HCT116 (cell line): ENCODE data around the gene PRM2. TPM values are rescaled to one million over a fixed set of nuclear protein-coding genes. Genes with fewer than 3 reads are reported as not detected.

Experiments
- ATAC-seq: fragments of 200-7000 bp; cut with Tn5 transposase; 2 replicates; pipeline ENCODE4 v1.9.1; 2020; ENCODE audit warnings: mild to moderate bottlenecking, moderate library complexity
- BruUV-seq: library from RNA; stranded (reverse); fragments of 400-500 nt; replicated peaks from 2 replicates; lab custom pipeline; 2021; lab: Mats Ljungman, UMichigan
- CTCF ChIA-PET: fragments of 300-600 bp; sonication (Branson Sonifier 250); formaldehyde crosslinking; loops from one replicate; lab custom pipeline; 2021; ENCODE audit warnings: antibody characterized with exemption; lab: Charles Lee
- POLR2A ChIA-PET: fragments of 300-600, 350-600 bp; sonication (Branson Sonifier 250); formaldehyde crosslinking; loops from one replicate; lab custom pipeline; 2021; ENCODE audit warnings: antibody characterized with exemption; lab: Charles Lee
- RAD21 ChIA-PET, 2 experiments: fragments of 300-600 bp; sonication (Branson Sonifier 250); formaldehyde crosslinking; loops; one replicate each; lab custom pipeline; 2023; ENCODE audit warnings: low total read pairs in 2 of 2; ENCODE audit not compliant: uncharacterized antibody in 2 of 2, unreplicated experiment in 2 of 2, low non-redundant PET in 1 of 2; lab: Charles Lee
- DNase-seq: peaks from one replicate; pipeline ENCODE4 v3.0.0-alpha.2; 2010; ENCODE audit warnings: low read depth, low spot score
- H2AFZ ChIP-seq: fragments of 200-600 bp; shearing (Covaris generic), sonication (generic); 2 replicates; pipeline ENCODE4 v1.6.1; 2017; ENCODE audit warnings: low read depth, mixed run types, mixed read lengths, antibody characterized with exemption, low read length; ENCODE audit not compliant: poor library complexity, severe bottlenecking
- H3K27ac ChIP-seq: 2 replicates; pipeline ENCODE4 v1.5.1; 2012; ENCODE audit warnings: low read depth, low read length
- H3K27me3 ChIP-seq: fragments of 200-600 bp; sonication (generic); 2 replicates; pipeline ENCODE4 v1.6.1; 2016; ENCODE audit warnings: mixed run types, low read length, mixed read lengths; ENCODE audit not compliant: insufficient read depth
- H3K36me3 ChIP-seq, 2 experiments: fragments of 200-500 bp in 1 of 2; fragments of 200-600 bp in 1 of 2; sonication (Bioruptor generic) in 1 of 2; sonication (generic) in 1 of 2; 2 replicates each; pipeline versions ENCODE4 v1.5.1 to v1.6.1; 2014 to 2016; ENCODE audit warnings: low read length in 2 of 2, inconsistent platforms in 1 of 2, mixed read lengths in 1 of 2, mixed run types in 1 of 2; ENCODE audit not compliant: insufficient read depth in 2 of 2, control insufficient read depth in 1 of 2
- H3K4me1 ChIP-seq, 2 experiments: fragments of 200-600 bp in 1 of 2; sonication (generic) in 1 of 2; 2 replicates each; pipeline versions ENCODE4 v1.5.1 to v1.6.1; 2012 to 2017; ENCODE audit warnings: low read length in 2 of 2, inconsistent platforms in 1 of 2, mild to moderate bottlenecking in 1 of 2, mixed read lengths in 1 of 2, mixed run types in 1 of 2, moderate library complexity in 1 of 2; ENCODE audit not compliant: insufficient read depth in 2 of 2, control insufficient read depth in 1 of 2
- H3K4me2 ChIP-seq: fragments of 200-600 bp; sonication (generic); 2 replicates; pipeline ENCODE4 v1.6.1; 2017; ENCODE audit warnings: mixed run types, low read length, mixed read lengths
- H3K4me3 ChIP-seq, 2 experiments: fragments of 200-600 bp in 1 of 2; sonication (generic) in 1 of 2; replicated peaks in 1 of 2; 2 replicates each; pipeline ENCODE4 v1.5.1; 2011 to 2016; ENCODE audit warnings: low read length in 2 of 2, control low read depth in 1 of 2, low read depth in 1 of 2, mild to moderate bottlenecking in 1 of 2, mixed read lengths in 1 of 2, mixed run types in 1 of 2
- H3K79me2 ChIP-seq: fragments of 200-600 bp; sonication (generic); 2 replicates; pipeline ENCODE4 v1.6.1; 2017; ENCODE audit warnings: mild to moderate bottlenecking, mixed run types, low read length, moderate library complexity, mixed read lengths; ENCODE audit not compliant: insufficient read depth
- H3K9ac ChIP-seq: fragments of 200-600 bp; sonication (generic); 2 replicates; pipeline ENCODE4 v1.6.1; 2016; ENCODE audit warnings: low read length, mixed read lengths
- H3K9me2 ChIP-seq: fragments of 200-600 bp; sonication (generic), shearing (Covaris generic); 2 replicates; pipeline ENCODE4 v1.6.1; 2017; ENCODE audit warnings: mixed run types, mild to moderate bottlenecking, moderate library complexity; ENCODE audit not compliant: insufficient read depth
- H3K9me3 ChIP-seq, 2 experiments: fragments of 200-500 bp in 1 of 2; fragments of 200-600 bp in 1 of 2; sonication (Bioruptor generic) in 1 of 2; sonication (generic) in 1 of 2; 2 replicates each; pipeline ENCODE4 v1.6.1; 2014 to 2017; ENCODE audit warnings: low read length in 2 of 2, mixed read lengths in 2 of 2, inconsistent platforms in 1 of 2, low read depth in 1 of 2, mild to moderate bottlenecking in 1 of 2, mixed run types in 1 of 2, moderate library complexity in 1 of 2; ENCODE audit not compliant: control insufficient read depth in 1 of 2, insufficient read depth in 1 of 2
- H4K20me1 ChIP-seq: fragments of 200-600 bp; sonication (generic), shearing (Covaris generic); 2 replicates; pipeline ENCODE4 v1.6.1; 2017; ENCODE audit warnings: mixed run types, mild to moderate bottlenecking, moderate library complexity; ENCODE audit not compliant: insufficient read depth
- CEBPB ChIP-seq: IDR thresholded peaks from 2 replicates; pipeline ENCODE4 v1.6.1; 2012; ENCODE audit warnings: low read depth
- EGR1 ChIP-seq: IDR thresholded peaks from 2 replicates; pipeline ENCODE4 v1.6.1; 2012; ENCODE audit warnings: low read depth
- ELF1 ChIP-seq: IDR thresholded peaks from 2 replicates; pipeline ENCODE4 v1.6.1; 2012; ENCODE audit warnings: low read depth, borderline replicate concordance
- FOSL1 ChIP-seq: IDR thresholded peaks from 2 replicates; pipeline ENCODE4 v1.6.1; 2012; ENCODE audit warnings: low read depth
- JUND ChIP-seq: IDR thresholded peaks from 2 replicates; pipeline ENCODE4 v1.6.1; 2012
- MAX ChIP-seq: IDR thresholded peaks from 2 replicates; pipeline ENCODE4 v1.6.1; 2012
- POLR2A ChIP-seq: IDR thresholded peaks from 2 replicates; pipeline ENCODE4 v1.7.0; 2011; ENCODE audit warnings: borderline replicate concordance; ENCODE audit not compliant: insufficient read depth, insufficient read length; ENCODE audit errors: extremely low read depth
- POLR2AphosphoS5 ChIP-seq: IDR thresholded peaks from 2 replicates; pipeline ENCODE4 v1.6.1; 2011; ENCODE audit warnings: mild to moderate bottlenecking, low read depth, low read length, moderate library complexity
- RAD21 ChIP-seq: IDR thresholded peaks from 2 replicates; pipeline ENCODE4 v1.6.1; 2012; ENCODE audit warnings: low read depth, mild to moderate bottlenecking
- SIN3A ChIP-seq: IDR thresholded peaks from 2 replicates; pipeline ENCODE4 v1.6.1; 2012; ENCODE audit warnings: low read depth
- SP1 ChIP-seq: IDR thresholded peaks from 2 replicates; pipeline ENCODE4 v1.6.1; 2012; ENCODE audit warnings: low read depth
- SRF ChIP-seq: IDR thresholded peaks from 2 replicates; pipeline ENCODE4 v1.6.1; 2012; ENCODE audit warnings: low read depth
- TCF7L2 ChIP-seq: IDR thresholded peaks from 2 replicates; pipeline ENCODE4 v1.7.0; 2011; ENCODE audit warnings: borderline replicate concordance, inconsistent platforms; ENCODE audit not compliant: insufficient read depth, insufficient read length; ENCODE audit errors: extremely low read depth
- ZBTB33 ChIP-seq: IDR thresholded peaks from 2 replicates; pipeline ENCODE4 v1.6.1; 2011; ENCODE audit warnings: mild to moderate bottlenecking, low read length, moderate library complexity; ENCODE audit not compliant: insufficient replicate concordance; ENCODE audit errors: extremely low read depth
- ZFX ChIP-seq: fragments of 450-650 bp; IDR thresholded peaks from 2 replicates; pipeline ENCODE4 v1.6.1; 2017
- ZNF274 ChIP-seq: fragments of 200-500 bp; sonication (Bioruptor generic); IDR thresholded peaks from 2 replicates; pipeline ENCODE4 v1.6.1; 2014; ENCODE audit warnings: mild to moderate bottlenecking, low read depth, low read length, inconsistent platforms
- intact Hi-C: fragments of 100-400 bp; cut with micrococcal nuclease; formaldehyde crosslinking; loops from 2 replicates; pipeline ENCODE4 v1.10.0; 2022
- total RNA-seq: library from RNA; stranded (reverse); gene quantifications from one replicate; pipeline ENCODE4 v1.2.1, GENCODE V29; 2021; ENCODE audit not compliant: unreplicated experiment

The PRM2 gene
- total RNA-seq, 1 experiment from 2014 or later = not detected

- intact Hi-C loops = loop anchor here (1.0 to 5.0 kb wide), 5 partner anchors 100 to 556 kb away; no protein-coding TSS in a partner anchor
- H3K36me3 ChIP-seq = no peaks in the 10 kb centered on the region
- no peak for DNase-seq
- H3K27ac ChIP-seq = peak overlapping the region; percentile 85
- H2AFZ ChIP-seq = no peak overlapping the region
- peak overlapping the region; percentile 96 for H3K4me2 ChIP-seq
- BruUV-seq = TSS peak; percentile 46
- ChIA-PET CTCF (interaction anchor here (0.5 to 3.0 kb wide), 20 partner anchors 10 to 339 kb away, joined by 3 to 55 read pairs (median 4); partner anchors contain the start of gene DEXI), RAD21 (interaction anchor here (1.0 to 2.4 kb wide), 8 partner anchors 101 to 293 kb away, joined by 3 to 19 read pairs (median 4); no protein-coding TSS in a partner anchor), POLR2A (interaction anchor here (0.6 to 4.0 kb wide), 38 partner anchors 9 to 383 kb away, joined by 3 to 30 read pairs (median 5); partner anchors contain the start of genes PRM3 and TNP2)
- H3K9me3 ChIP-seq = no peaks in the 10 kb centered on the region
- peaks cover 8 to 31% of the 10 kb centered on the region in 2 experiments; a peak in 3 of 4 replicates for H3K4me1 ChIP-seq
- H3K4me3 ChIP-seq = peak overlapping the region; percentile 70 to 79
- no peaks in the 10 kb centered on the region for H3K9me2 ChIP-seq
- peak overlapping the region; percentile 72 for H3K9ac ChIP-seq
- no peaks in the 10 kb centered on the region for H3K79me2 ChIP-seq
- ATAC-seq = peak; percentile 12
- no peaks in the 10 kb centered on the region for H4K20me1 ChIP-seq
- TF ChIP-seq ZFX (peak; percentile 3; the same call in 1 of the 2 replicates), JUND (no peak)
- no peaks in the 10 kb centered on the region for H3K27me3 ChIP-seq
Measured at GRCh38 chr16:11256661-11257130, 19.6 kb downstream of the PRM2 start.

GRCh38 chr16:11255737-11256660 is 20.3 kb downstream of the PRM2 start, which contains the start of gene SOCS1:
Gene SOCS1, minus strand, starts transcription at chr16:11256204. Its CDS starts 726 bp downstream, at chr16:11255478.
- DNase-seq = peak; percentile 47
- no peaks in the 10 kb centered on the region for H3K9me2 ChIP-seq
- intact Hi-C loops = loop anchor here (2.0 to 5.0 kb wide), 4 partner anchors 101 to 556 kb away; no protein-coding TSS in a partner anchor
- TF ChIP-seq FOSL1 (no peak), MAX (peak; percentile 53; the same call in 1 of the 2 replicates), TCF7L2 (no peak), ELF1 (no peak), POLR2AphosphoS5 (peak; percentile 99), RAD21 (peak; percentile 90), ZNF274 (no peak), ZBTB33 (no peak), CEBPB (no peak), SP1 (peak; percentile 39; the same call in 1 of the 2 replicates), SRF (peak; percentile 84; the same call in 1 of the 2 replicates), EGR1 (no peak), SIN3A (no peak), POLR2A (peak; percentile 92), ZFX (peak; percentile 46)

More at GRCh38 chr16:11255737-11256660, 20.3 kb downstream of the PRM2 start, which contains the start of gene SOCS1:
- peak within 1 kb of the TSS; percentile 78 for H2AFZ ChIP-seq
- ATAC-seq = peak; percentile 79
- CTCF ChIA-PET = interaction anchor here (0.5 to 3.0 kb wide), 28 partner anchors 10 to 338 kb away, joined by 3 to 55 read pairs (median 4); partner anchors contain the start of gene DEXI
- H3K79me2 ChIP-seq = no peaks in the 10 kb centered on the region
- no TSS peak for BruUV-seq
- H3K4me1 ChIP-seq = peaks cover 8 to 31% of the 10 kb centered on the region in 2 experiments; a peak in 3 of 4 replicates
- H3K9me3 ChIP-seq = no peaks in the 10 kb centered on the region
- H4K20me1 ChIP-seq = no peaks in the 10 kb centered on the region
- peak within 1 kb of the TSS; percentile 85 for H3K27ac ChIP-seq
- H3K27me3 ChIP-seq = no peaks in the 10 kb centered on the region
- RAD21 ChIA-PET = interaction anchor here (0.6 to 2.4 kb wide), 14 partner anchors 100 to 292 kb away, joined by 3 to 19 read pairs (median 4); no protein-coding TSS in a partner anchor
- H3K4me2 ChIP-seq = peak within 1 kb of the TSS; percentile 96
- peak within 1 kb of the TSS; percentile 72 for H3K9ac ChIP-seq
- peak within 1 kb of the TSS; percentile 70 to 79 for H3K4me3 ChIP-seq
- no peaks in the 10 kb centered on the region for H3K36me3 ChIP-seq
- POLR2A ChIA-PET = interaction anchor here (0.6 to 4.0 kb wide), 44 partner anchors 8 to 384 kb away, joined by 3 to 30 read pairs (median 5); partner anchors contain the start of genes DEXI, PRM3 and TNP2
